Measurements from ENCODE around the gene XDH.

GRCh38 chr2:31426096-31426495, 11.6 kb upstream of the XDH start:
- TF ChIP-seq POLR2AphosphoS5 (IDR thresholded peaks at IDR 0.05; ENCODE audit: low read depth, low read length): no peak
- TF ChIP-seq TCF7L2 (IDR thresholded peaks at IDR 0.05; ENCODE audit: low read depth, low read length): no peak
- TF ChIP-seq, protein P1, sequence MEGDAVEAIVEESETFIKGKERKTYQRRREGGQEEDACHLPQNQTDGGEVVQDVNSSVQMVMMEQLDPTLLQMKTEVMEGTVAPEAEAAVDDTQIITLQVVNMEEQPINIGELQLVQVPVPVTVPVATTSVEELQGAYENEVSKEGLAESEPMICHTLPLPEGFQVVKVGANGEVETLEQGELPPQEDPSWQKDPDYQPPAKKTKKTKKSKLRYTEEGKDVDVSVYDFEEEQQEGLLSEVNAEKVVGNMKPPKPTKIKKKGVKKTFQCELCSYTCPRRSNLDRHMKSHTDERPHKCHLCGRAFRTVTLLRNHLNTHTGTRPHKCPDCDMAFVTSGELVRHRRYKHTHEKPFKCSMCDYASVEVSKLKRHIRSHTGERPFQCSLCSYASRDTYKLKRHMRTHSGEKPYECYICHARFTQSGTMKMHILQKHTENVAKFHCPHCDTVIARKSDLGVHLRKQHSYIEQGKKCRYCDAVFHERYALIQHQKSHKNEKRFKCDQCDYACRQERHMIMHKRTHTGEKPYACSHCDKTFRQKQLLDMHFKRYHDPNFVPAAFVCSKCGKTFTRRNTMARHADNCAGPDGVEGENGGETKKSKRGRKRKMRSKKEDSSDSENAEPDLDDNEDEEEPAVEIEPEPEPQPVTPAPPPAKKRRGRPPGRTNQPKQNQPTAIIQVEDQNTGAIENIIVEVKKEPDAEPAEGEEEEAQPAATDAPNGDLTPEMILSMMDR (IDR thresholded peaks at IDR 0.05): no peak
- no peak for TF ChIP-seq SIN3A (IDR thresholded peaks at IDR 0.05; ENCODE audit: borderline replicate concordance, insufficient read depth, low read depth, low read length)
- TF ChIP-seq, protein P2, sequence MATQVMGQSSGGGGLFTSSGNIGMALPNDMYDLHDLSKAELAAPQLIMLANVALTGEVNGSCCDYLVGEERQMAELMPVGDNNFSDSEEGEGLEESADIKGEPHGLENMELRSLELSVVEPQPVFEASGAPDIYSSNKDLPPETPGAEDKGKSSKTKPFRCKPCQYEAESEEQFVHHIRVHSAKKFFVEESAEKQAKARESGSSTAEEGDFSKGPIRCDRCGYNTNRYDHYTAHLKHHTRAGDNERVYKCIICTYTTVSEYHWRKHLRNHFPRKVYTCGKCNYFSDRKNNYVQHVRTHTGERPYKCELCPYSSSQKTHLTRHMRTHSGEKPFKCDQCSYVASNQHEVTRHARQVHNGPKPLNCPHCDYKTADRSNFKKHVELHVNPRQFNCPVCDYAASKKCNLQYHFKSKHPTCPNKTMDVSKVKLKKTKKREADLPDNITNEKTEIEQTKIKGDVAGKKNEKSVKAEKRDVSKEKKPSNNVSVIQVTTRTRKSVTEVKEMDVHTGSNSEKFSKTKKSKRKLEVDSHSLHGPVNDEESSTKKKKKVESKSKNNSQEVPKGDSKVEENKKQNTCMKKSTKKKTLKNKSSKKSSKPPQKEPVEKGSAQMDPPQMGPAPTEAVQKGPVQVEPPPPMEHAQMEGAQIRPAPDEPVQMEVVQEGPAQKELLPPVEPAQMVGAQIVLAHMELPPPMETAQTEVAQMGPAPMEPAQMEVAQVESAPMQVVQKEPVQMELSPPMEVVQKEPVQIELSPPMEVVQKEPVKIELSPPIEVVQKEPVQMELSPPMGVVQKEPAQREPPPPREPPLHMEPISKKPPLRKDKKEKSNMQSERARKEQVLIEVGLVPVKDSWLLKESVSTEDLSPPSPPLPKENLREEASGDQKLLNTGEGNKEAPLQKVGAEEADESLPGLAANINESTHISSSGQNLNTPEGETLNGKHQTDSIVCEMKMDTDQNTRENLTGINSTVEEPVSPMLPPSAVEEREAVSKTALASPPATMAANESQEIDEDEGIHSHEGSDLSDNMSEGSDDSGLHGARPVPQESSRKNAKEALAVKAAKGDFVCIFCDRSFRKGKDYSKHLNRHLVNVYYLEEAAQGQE (IDR thresholded peaks at IDR 0.05; ENCODE audit: insufficient read depth in 1 of 2, low read depth in 2 of 2, low read length in 1 of 2): no peak

All from Panc1 (cell line).